PFSK-1 (cell line): ENCODE results near the gene BCKDHB.

Source experiments
- POLR2AphosphoS5 ChIP-seq: IDR thresholded peaks from 2 replicates; pipeline ENCODE4 v1.6.1; 2012; ENCODE audit warnings: low read depth, mild to moderate bottlenecking, control low read depth, low read length, moderate library complexity
- SIN3A ChIP-seq: IDR thresholded peaks from 2 replicates; pipeline ENCODE4 v1.6.1; 2012; ENCODE audit warnings: mild to moderate bottlenecking, low read length, moderate library complexity, borderline replicate concordance; ENCODE audit not compliant: insufficient read depth
- TAF1 ChIP-seq: IDR thresholded peaks from 2 replicates; pipeline ENCODE4 v1.6.1; 2012; ENCODE audit warnings: low read length, control low read depth, borderline replicate concordance; ENCODE audit not compliant: insufficient read depth
- TF ChIP-seq, protein P1 (sequence below), 2 experiments: IDR thresholded peaks; 2 replicates each; pipeline versions ENCODE4 v1.6.1 to v1.8.0; 2011 to 2012; ENCODE audit warnings: low read depth in 2 of 2, low read length in 2 of 2, control low read depth in 1 of 2, inconsistent platforms in 1 of 2, mild to moderate bottlenecking in 1 of 2, moderate library complexity in 1 of 2; ENCODE audit not compliant: insufficient read depth in 1 of 2

DNA sequence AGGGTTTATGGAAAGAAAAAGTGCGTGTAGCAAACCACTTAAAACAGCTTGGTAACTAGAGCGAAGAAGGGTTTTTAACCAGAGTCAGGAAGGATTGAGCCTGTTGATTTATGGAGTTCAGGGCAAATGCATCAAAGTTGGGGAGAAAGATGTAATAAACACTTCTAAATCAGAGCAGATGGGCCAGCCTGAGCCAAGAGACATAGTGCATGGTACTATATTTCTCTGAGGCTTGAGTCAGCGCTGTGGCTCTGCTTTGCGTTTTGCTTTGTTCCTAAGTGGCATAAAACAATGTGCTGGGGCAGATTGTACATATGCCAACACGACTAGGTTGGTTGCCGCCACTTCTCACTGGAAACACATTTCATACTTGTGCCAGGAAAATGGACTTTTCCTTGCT lies 111.3 kb downstream of the BCKDHB start:
- TF ChIP-seq SIN3A (no peak), TAF1 (no peak), POLR2AphosphoS5 (no peak)
- TF ChIP-seq, protein P1, sequence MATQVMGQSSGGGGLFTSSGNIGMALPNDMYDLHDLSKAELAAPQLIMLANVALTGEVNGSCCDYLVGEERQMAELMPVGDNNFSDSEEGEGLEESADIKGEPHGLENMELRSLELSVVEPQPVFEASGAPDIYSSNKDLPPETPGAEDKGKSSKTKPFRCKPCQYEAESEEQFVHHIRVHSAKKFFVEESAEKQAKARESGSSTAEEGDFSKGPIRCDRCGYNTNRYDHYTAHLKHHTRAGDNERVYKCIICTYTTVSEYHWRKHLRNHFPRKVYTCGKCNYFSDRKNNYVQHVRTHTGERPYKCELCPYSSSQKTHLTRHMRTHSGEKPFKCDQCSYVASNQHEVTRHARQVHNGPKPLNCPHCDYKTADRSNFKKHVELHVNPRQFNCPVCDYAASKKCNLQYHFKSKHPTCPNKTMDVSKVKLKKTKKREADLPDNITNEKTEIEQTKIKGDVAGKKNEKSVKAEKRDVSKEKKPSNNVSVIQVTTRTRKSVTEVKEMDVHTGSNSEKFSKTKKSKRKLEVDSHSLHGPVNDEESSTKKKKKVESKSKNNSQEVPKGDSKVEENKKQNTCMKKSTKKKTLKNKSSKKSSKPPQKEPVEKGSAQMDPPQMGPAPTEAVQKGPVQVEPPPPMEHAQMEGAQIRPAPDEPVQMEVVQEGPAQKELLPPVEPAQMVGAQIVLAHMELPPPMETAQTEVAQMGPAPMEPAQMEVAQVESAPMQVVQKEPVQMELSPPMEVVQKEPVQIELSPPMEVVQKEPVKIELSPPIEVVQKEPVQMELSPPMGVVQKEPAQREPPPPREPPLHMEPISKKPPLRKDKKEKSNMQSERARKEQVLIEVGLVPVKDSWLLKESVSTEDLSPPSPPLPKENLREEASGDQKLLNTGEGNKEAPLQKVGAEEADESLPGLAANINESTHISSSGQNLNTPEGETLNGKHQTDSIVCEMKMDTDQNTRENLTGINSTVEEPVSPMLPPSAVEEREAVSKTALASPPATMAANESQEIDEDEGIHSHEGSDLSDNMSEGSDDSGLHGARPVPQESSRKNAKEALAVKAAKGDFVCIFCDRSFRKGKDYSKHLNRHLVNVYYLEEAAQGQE (IDR thresholded peaks at IDR 0.05; ENCODE audit: insufficient read depth in 1 of 2, low read depth in 2 of 2, low read length in 2 of 2): no peak
